ENCODE measurements around the gene WDFY3.

The WDFY3 gene

Small RNA genes within 50 kb of the gene (small RNA-seq; reads per million reads assigned to genes)
- gene RN7SL552P (0.03 to 0.09 reads per million in 2 experiments), gene RNU6-469P (0 reads per million in 2 experiments)
